GM12872 (cell line): Measurements from ENCODE around the gene DAB2IP.

Experiments used
- CTCF ChIP-seq: IDR thresholded peaks from 3 replicates; pipeline ENCODE4 v1.5.1; 2011; ENCODE audit warnings: low read depth, mild to moderate bottlenecking, low read length, moderate library complexity; ENCODE audit not compliant: insufficient read depth

DAB2IP gene

GRCh38 chr9:121655231-121655755 is 3.9 kb downstream of the DAB2IP start:
- TF ChIP-seq CTCF, result no peak

- no peak for TF ChIP-seq CTCF
Measured at GRCh38 chr9:121656941-121657470, 5.6 kb downstream of the DAB2IP start.

- no peak for TF ChIP-seq CTCF
Measured at GRCh38 chr9:121658166-121658565, 6.7 kb downstream of the DAB2IP start.

GRCh38 chr9:121658591-121658990 is 7.2 kb downstream of the DAB2IP start:
- TF ChIP-seq CTCF, result no peak

- no peak for TF ChIP-seq CTCF
Measured at GRCh38 chr9:121660367-121660766, 8.9 kb downstream of the DAB2IP start.

- TF ChIP-seq CTCF, result no peak
Measured at GRCh38 chr9:121660876-121661275, 9.4 kb downstream of the DAB2IP start.

- TF ChIP-seq CTCF, result no peak
Measured at GRCh38 chr9:121661328-121661727, 9.9 kb downstream of the DAB2IP start.
